OCI-LY7 (cell line): ENCODE results near the gene CYP4F2.

Experiments used
- EZH2phosphoT487 ChIP-seq: fragments of 200-600 bp; sonication (generic); IDR thresholded peaks from 2 replicates; pipeline ENCODE4 v1.6.1; 2018; ENCODE audit warnings: low read depth, borderline replicate concordance, mild to moderate bottlenecking, mixed run types, antibody characterized with exemption, low read length, moderate library complexity, mixed read lengths
- TF ChIP-seq, protein P1 (sequence below): fragments of 200-600 bp; sonication (generic); conservative IDR thresholded peaks from 2 replicates; pipeline ENCODE4 v1.5.1; 2014; ENCODE audit warnings: mild to moderate bottlenecking, antibody characterized with exemption, low read length, moderate library complexity, mixed read lengths

DNA sequence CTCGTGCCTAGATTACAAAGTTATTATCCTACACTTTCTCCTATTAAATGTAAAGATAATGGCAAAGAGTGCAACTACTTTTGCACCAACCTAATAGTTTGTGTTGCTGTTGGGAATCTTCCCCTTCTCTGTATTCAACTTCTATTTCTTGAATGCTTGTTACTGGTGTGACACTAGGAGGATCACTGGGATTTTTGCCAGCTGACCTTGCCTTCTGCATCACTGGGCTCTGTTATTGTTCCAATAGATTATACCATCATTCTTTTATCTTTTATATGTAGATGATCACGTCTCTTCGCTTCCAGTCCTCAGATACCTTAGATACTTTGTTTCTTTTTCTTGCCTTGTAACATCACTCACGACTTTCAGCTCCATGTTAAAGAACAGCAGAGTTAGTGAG is 47.4 kb upstream of the CYP4F2 start:
- TF ChIP-seq, protein P1, sequence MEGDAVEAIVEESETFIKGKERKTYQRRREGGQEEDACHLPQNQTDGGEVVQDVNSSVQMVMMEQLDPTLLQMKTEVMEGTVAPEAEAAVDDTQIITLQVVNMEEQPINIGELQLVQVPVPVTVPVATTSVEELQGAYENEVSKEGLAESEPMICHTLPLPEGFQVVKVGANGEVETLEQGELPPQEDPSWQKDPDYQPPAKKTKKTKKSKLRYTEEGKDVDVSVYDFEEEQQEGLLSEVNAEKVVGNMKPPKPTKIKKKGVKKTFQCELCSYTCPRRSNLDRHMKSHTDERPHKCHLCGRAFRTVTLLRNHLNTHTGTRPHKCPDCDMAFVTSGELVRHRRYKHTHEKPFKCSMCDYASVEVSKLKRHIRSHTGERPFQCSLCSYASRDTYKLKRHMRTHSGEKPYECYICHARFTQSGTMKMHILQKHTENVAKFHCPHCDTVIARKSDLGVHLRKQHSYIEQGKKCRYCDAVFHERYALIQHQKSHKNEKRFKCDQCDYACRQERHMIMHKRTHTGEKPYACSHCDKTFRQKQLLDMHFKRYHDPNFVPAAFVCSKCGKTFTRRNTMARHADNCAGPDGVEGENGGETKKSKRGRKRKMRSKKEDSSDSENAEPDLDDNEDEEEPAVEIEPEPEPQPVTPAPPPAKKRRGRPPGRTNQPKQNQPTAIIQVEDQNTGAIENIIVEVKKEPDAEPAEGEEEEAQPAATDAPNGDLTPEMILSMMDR, result no peak
- TF ChIP-seq EZH2phosphoT487, result no peak
